Stimulated activated CD4-positive, alpha-beta T cell treated with anti-CD3 and anti-CD28 coated beads, TNF-alpha, amount 100 ng/mL, for 4 hours (primary cell): ENCODE results near the gene MAP2K5.

Experiments used
- DNase-seq, 3 experiments: peaks; one replicate each; pipeline ENCODE4 v3.0.0-alpha.2; 2020; ENCODE audit warnings: low read depth in 3 of 3

The MAP2K5 gene

GRCh38 chr15:67521783-67522568, 20.5 kb upstream of the MAP2K5 start:
- DNase-seq, result no peak

- DNase-seq, result no peak
These were observed 19.2 kb upstream of the MAP2K5 start for GRCh38 chr15:67523330-67523729.

GRCh38 chr15:67524235-67524634, 18.3 kb upstream of the MAP2K5 start:
- DNase-seq, result no peak

- DNase-seq, result no peak
These were observed 14.0 kb upstream of the MAP2K5 start for GRCh38 chr15:67528513-67528912.

- DNase-seq, result no peak
These were observed 11.1 kb upstream of the MAP2K5 start for GRCh38 chr15:67531379-67531914.

- DNase-seq, result no peak
These were observed 8.6 kb upstream of the MAP2K5 start for GRCh38 chr15:67533873-67534272.

GRCh38 chr15:67534360-67534759, 8.1 kb upstream of the MAP2K5 start:
- DNase-seq, result no peak

GRCh38 chr15:67537771-67538170, 4.7 kb upstream of the MAP2K5 start:
- DNase-seq, result no peak

GRCh38 chr15:67543348-67543718, 830 bp downstream of the MAP2K5 start:
- DNase-seq, result no peak

GRCh38 chr15:67544475-67544874, 2.0 kb downstream of the MAP2K5 start:
- no peak for DNase-seq

GRCh38 chr15:67545864-67546263, 3.4 kb downstream of the MAP2K5 start:
- no peak for DNase-seq

GRCh38 chr15:67547064-67547463, 4.6 kb downstream of the MAP2K5 start:
- no peak for DNase-seq

- DNase-seq, result no peak
These were observed 5.3 kb downstream of the MAP2K5 start for GRCh38 chr15:67547836-67548235.

GRCh38 chr15:67548236-67548852, 5.8 kb downstream of the MAP2K5 start:
- DNase-seq, result no peak

- DNase-seq, result no peak
These were observed 6.6 kb downstream of the MAP2K5 start for GRCh38 chr15:67548862-67549651.

GRCh38 chr15:67549736-67550135, 7.2 kb downstream of the MAP2K5 start:
- DNase-seq, result no peak

- no peak for DNase-seq
These were observed 8.0 kb downstream of the MAP2K5 start for GRCh38 chr15:67550522-67550921.

GRCh38 chr15:67551207-67551743, 8.8 kb downstream of the MAP2K5 start:
- no peak for DNase-seq

GRCh38 chr15:67554580-67554979, 12.1 kb downstream of the MAP2K5 start:
- DNase-seq, result no peak

GRCh38 chr15:67556976-67557570, 14.6 kb downstream of the MAP2K5 start:
- DNase-seq, result no peak

GRCh38 chr15:67558502-67558901, 16.0 kb downstream of the MAP2K5 start:
- DNase-seq, result no peak

GRCh38 chr15:67559158-67559557, 16.7 kb downstream of the MAP2K5 start:
- DNase-seq, result no peak
